Skin epidermis (tissue), 12 donors: ENCODE results near the gene PNPLA4.

Source experiments
- H3K27ac ChIP-seq, 21 experiments: fragments of 200-600 bp; sonication (generic) in 11 of 21; one replicate each; pipeline ENCODE4 v1.5.0; 2020; ENCODE audit warnings: mild to moderate bottlenecking in 3 of 21, inconsistent platforms in 2 of 21, moderate library complexity in 2 of 21
- H3K4me3 ChIP-seq, 7 experiments: fragments of 200-600 bp; sonication (generic) in 2 of 7; one replicate each; pipeline ENCODE4 v1.5.0; 2020; ENCODE audit warnings: inconsistent platforms in 2 of 7, mild to moderate bottlenecking in 2 of 7, moderate library complexity in 1 of 7

PNPLA4 gene

GRCh38 chrX:7889135-7889534, 38.1 kb downstream of the PNPLA4 start:
- no peak overlapping the region for H3K27ac ChIP-seq
- no peak overlapping the region for H3K4me3 ChIP-seq

GRCh38 chrX:7876957-7877356, 50.3 kb downstream of the PNPLA4 start:
- H3K27ac ChIP-seq, result no peak overlapping the region

GRCh38 chrX:7872042-7872441, 55.2 kb downstream of the PNPLA4 start:
- H3K4me3 ChIP-seq, result no peak overlapping the region
- no peak overlapping the region for H3K27ac ChIP-seq

More at GRCh38 chrX:7876957-7877356, 50.3 kb downstream of the PNPLA4 start:
- no peak overlapping the region for H3K4me3 ChIP-seq

GRCh38 chrX:7852166-7852565, 75.0 kb downstream of the PNPLA4 start:
- H3K4me3 ChIP-seq, result no peak overlapping the region
- H3K27ac ChIP-seq, result no peak overlapping the region
